KBM-7 (cell line): Measurements from ENCODE around the gene SARM1.
A peak's percentile ranks its signal among the peaks of the same experiment; 100 is the strongest.

Source experiments
- DNase-seq: peaks from one replicate; pipeline ENCODE4 v3.0.0-alpha.2; 2015
- in situ Hi-C: fragments of 300-500 bp; cut with MboI; formaldehyde crosslinking; loops from 2 replicates; pipeline ENCODE4 v1.14.3; 2020; ENCODE audit warnings: low sequenced_read_pairs, low pct_unique_long_range_greater_than_20kb, mixed read lengths

SARM1 gene

DNA sequence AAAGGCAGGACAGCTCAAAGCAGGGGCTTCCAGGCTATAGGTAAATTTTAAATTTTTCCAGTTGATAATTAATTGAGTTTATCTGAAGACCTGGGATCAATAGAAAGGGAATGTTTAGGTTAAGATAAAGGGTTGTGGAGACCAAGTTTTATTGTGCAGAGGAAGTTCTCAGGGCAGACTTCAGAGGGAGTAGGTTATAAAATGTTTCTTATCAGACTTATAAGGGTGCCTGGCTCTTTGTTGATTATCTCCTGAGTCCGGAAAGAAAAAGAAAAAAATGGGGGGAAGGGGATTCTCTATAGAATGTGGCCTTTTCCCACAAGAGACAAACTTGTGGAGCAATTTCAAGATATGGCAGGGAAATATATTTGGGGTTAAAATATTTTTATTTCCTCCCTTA lies 18.6 kb downstream of the SARM1 start:
- in situ Hi-C loops, result no loop called here

GRCh38 chr17:28390563-28390962 lies 19.1 kb downstream of the SARM1 start:
- no peak for DNase-seq
- in situ Hi-C loops, result no loop called here

More for the DNA sequence above, 18.6 kb downstream of the SARM1 start:
- no peak for DNase-seq

DNA sequence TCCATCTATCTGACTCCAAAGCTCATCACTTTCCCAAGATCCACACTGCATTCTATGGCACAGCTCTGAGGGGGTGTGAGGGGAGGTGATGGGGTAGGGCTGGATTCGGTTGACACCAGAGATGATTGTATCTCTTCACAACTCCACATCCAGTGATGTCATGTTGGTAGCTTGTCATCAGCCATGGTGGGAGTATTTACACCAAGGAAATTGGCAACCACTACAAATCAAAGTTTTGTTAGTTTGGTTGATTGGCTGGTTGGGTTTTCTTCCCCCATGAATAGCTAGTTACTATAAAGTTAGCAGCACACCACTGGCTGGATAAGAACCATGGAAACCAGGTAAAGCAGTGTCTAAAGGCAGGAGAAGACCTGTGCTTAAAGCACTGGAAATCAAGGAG lies 19.5 kb downstream of the SARM1 start:
- no peak for DNase-seq
- in situ Hi-C loops, result no loop called here

- no peak for DNase-seq
- in situ Hi-C loops, result no loop called here
Measured at GRCh38 chr17:28391401-28391800, 19.9 kb downstream of the SARM1 start.

GRCh38 chr17:28392491-28392890 lies 21.0 kb downstream of the SARM1 start:
- DNase-seq, result no peak
- in situ Hi-C loops, result no loop called here

GRCh38 chr17:28394337-28395116 lies 23.0 kb downstream of the SARM1 start:
- in situ Hi-C loops, result no loop called here

DNA sequence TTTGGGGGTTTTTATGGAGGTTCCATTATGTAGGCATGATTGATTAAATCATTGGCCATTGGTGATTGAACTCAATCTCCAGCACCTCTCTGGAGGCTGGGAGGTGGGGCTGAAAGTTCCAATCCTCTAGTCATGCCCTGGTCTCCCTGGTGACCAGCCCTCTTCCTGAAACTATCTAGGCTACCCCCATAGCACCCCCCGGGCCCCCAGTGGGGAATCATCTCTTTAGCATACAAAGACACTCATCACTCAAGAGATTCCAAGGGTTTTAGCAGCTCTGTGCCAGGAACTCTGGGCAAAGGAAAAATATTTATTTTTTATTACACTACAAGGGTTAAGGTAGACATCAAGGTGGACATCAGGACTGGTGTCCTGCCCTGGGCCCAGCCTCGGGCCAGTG lies 23.9 kb downstream of the SARM1 start:
- in situ Hi-C loops, result no loop called here
- DNase-seq, result no peak

More at GRCh38 chr17:28394337-28395116, 23.0 kb downstream of the SARM1 start:
- DNase-seq, result no peak

- in situ Hi-C loops, result no loop called here
- DNase-seq, result no peak
Measured at GRCh38 chr17:28395968-28396367, 24.5 kb downstream of the SARM1 start.

- in situ Hi-C loops, result no loop called here
- no peak for DNase-seq
Measured at GRCh38 chr17:28396635-28397239, 25.2 kb downstream of the SARM1 start.

DNA sequence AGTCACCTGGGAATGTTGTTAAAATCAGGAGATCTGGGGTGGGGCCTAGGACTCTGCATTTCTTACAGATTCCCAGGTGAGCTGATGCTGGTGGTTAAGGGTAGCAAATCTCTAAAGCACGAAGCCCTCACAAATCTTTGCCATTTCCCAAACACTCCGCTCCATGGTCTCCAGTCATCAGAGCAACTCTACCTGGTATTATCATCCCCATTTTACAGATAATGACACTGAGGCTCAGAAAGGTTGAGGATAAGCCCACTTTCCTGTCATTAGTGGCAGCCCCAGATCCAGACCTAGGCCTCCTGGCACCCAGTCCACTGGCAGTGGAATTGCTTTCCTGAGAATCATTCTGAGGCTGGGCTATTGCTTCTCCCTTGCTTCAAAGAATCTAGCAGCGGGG lies 25.8 kb downstream of the SARM1 start:
- no peak for DNase-seq
- in situ Hi-C loops, result no loop called here

DNA sequence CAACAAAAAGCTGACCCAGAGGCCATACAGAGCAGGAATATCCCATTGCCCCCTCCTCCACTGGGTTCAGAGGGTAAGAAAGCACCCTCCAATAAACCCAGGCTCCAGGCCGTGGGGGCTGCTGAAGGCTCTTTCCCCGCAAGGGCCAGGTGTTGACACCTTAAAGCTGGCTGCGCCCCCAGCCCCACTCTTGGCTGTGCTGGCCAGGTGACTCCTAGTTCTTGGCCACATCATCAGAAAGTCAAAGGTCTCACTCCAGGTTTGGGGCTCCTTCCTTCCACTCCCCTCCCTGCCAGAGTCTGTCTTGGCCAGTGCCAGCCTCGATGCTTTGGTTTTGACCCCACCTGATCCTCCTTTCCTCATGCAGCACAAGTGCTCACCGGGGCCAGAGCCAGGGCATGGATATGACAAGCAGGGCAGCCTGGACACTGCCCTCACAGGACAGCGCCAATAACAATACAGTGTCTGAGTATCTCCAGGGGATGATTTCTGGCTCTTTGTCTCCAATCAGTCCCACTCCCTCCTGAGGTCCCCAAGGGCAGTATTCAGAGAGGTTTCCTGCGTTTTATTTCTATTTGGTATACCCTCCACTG lies 26.3 kb downstream of the SARM1 start:
- in situ Hi-C loops, result no loop called here

GRCh38 chr17:28398280-28398981 lies 26.9 kb downstream of the SARM1 start:
- in situ Hi-C loops, result no loop called here
- no peak for DNase-seq

More for the DNA sequence above, 26.3 kb downstream of the SARM1 start:
- DNase-seq, result no peak

- DNase-seq, result no peak
- in situ Hi-C loops, result no loop called here
Measured at GRCh38 chr17:28399808-28400207, 28.3 kb downstream of the SARM1 start.

DNA sequence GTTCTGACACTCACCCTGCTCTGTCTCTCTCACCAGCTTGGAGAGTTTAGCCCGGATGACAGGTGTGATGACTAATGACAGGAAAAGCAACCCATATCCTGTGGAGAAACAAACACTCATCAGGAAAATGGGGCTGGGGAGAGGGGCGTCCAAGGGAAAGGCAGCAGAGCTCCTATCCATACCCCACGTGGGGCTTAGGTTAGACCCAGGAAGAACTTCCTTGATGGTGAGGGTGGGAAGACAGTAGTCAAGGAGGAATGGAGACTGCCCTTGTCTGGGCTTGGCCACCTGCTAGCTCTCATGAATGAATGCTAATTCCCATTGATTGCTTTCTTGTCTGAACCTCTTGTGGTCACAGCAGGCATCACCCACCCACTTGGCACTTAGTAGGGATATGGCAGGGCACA lies 30.7 kb downstream of the SARM1 start:
- in situ Hi-C loops, result no loop called here
- DNase-seq, result no peak

- in situ Hi-C loops, result no loop called here
- no peak for DNase-seq
Measured at GRCh38 chr17:28402844-28403243, 31.4 kb downstream of the SARM1 start.

GRCh38 chr17:28404007-28404406 lies 32.5 kb downstream of the SARM1 start:
- in situ Hi-C loops, result no loop called here
- peak; percentile 19 for DNase-seq

DNA sequence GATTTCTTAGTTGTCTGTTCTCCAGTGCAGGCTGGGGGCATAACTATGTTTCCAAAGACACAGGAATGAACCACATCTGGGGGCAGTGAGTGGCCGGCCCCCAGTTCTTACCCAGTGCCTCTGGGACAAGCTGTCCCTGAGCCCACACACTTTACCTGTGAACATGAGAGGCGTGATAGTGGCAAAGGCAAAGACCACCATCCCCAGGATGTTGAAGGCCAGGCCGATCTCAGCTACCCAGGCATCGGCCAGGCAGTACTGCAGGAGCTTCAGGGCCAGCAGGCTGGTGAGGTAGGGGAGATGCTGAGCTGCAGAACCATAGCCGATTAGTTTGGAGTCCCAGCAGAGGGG lies 32.9 kb downstream of the SARM1 start:
- in situ Hi-C loops, result no loop called here
- DNase-seq, result no peak

GRCh38 chr17:28404812-28405570 lies 33.5 kb downstream of the SARM1 start:
- in situ Hi-C loops, result no loop called here
- DNase-seq, result no peak
